GM12878 (cell line): Measurements from ENCODE around the gene TMEM131L. TPM values are rescaled to one million over a fixed set of nuclear protein-coding genes. Genes with fewer than 3 reads are reported as not detected.
A peak's percentile ranks its signal among the peaks of the same experiment; 100 is the strongest.

Source experiments
- ATAC-seq: fragments of 200-7000 bp; cut with Tn5 transposase; 3 replicates; pipeline ENCODE4 v1.9.1; 2020; ENCODE audit warnings: mild to moderate bottlenecking, moderate library complexity
- BruUV-seq: library from RNA; stranded (reverse); fragments of 400-500 nt; replicated peaks from 2 replicates; lab custom pipeline; 2021; lab: Mats Ljungman, UMichigan
- CTCF ChIA-PET: fragments of 300-600 bp; sonication (Branson Sonifier 250); formaldehyde crosslinking; extraction: SDS; loops from one replicate; lab custom pipeline; 2021; ENCODE audit warnings: inconsistent platforms; lab: Yijun Ruan, JAX
- POLR2A ChIA-PET: fragments of 350-600 bp; formaldehyde crosslinking; extraction: SDS; loops from one replicate; lab custom pipeline; 2021; ENCODE audit warnings: inconsistent platforms; lab: Charles Lee
- RAD21 ChIA-PET: fragments of 300-600 bp; sonication (Branson Sonifier 250); formaldehyde crosslinking; loops from one replicate; lab custom pipeline; 2023; ENCODE audit warnings: antibody characterized with exemption; ENCODE audit not compliant: unreplicated experiment; lab: Charles Lee
- SMC1A ChIA-PET: fragments of 300-600 bp; sonication (Branson Sonifier 250); formaldehyde crosslinking; loops from one replicate; lab custom pipeline; 2023; ENCODE audit not compliant: unreplicated experiment, uncharacterized antibody; lab: Charles Lee
- DNase-seq: peaks from one replicate; pipeline ENCODE4 v3.0.0-alpha.2; 2011; ENCODE audit warnings: low read depth, low spot score
- FAIRE-seq: peaks from 3 replicates; lab custom pipeline; 2011; peaks lifted over from hg19 to GRCh38; lab: Jason Lieb, UNC
- H2AFZ ChIP-seq: 2 replicates; pipeline ENCODE4 v1.6.0; 2011; ENCODE audit warnings: low read depth, low read length, control low read depth; ENCODE audit not compliant: control insufficient read depth
- H3K27ac ChIP-seq: 2 replicates; pipeline ENCODE4 v1.5.1; 2011; ENCODE audit warnings: control low read depth; ENCODE audit not compliant: control insufficient read depth, insufficient read depth
- H3K27me3 ChIP-seq, 2 experiments: replicated peaks in 1 of 2; 2 replicates each; pipeline versions ENCODE4 v1.6.0 to v1.6.1; 2011; ENCODE audit warnings: low read length in 1 of 2; ENCODE audit not compliant: control insufficient read depth in 2 of 2, insufficient read depth in 2 of 2
- H3K36me3 ChIP-seq, 2 experiments: 2 replicates each; pipeline ENCODE4 v1.5.1; 2011; ENCODE audit warnings: low read length in 1 of 2; ENCODE audit not compliant: control insufficient read depth in 2 of 2, insufficient read depth in 2 of 2
- H3K4me1 ChIP-seq: 2 replicates; pipeline ENCODE4 v1.6.1; 2011; ENCODE audit warnings: mild to moderate bottlenecking, low read length, moderate library complexity, mixed read lengths; ENCODE audit not compliant: control insufficient read depth, insufficient read depth
- H3K4me2 ChIP-seq: 2 replicates; pipeline ENCODE4 v1.6.0; 2011; ENCODE audit warnings: control low read depth; ENCODE audit not compliant: control insufficient read depth, insufficient read depth
- H3K4me3 ChIP-seq: fragments of 200-600 bp; sonication (generic); 2 replicates; pipeline ENCODE4 v1.5.1; 2016
- H3K79me2 ChIP-seq: 2 replicates; pipeline ENCODE4 v1.6.0; 2011; ENCODE audit warnings: low read length; ENCODE audit not compliant: control insufficient read depth, insufficient read depth
- H3K9ac ChIP-seq: 2 replicates; pipeline ENCODE4 v1.8.0; 2011; ENCODE audit warnings: low read length, control low read depth, mixed read lengths; ENCODE audit not compliant: control insufficient read depth, insufficient read depth
- H3K9me3 ChIP-seq: replicated peaks from 3 replicates; pipeline ENCODE4 v1.5.1; 2011; ENCODE audit warnings: mild to moderate bottlenecking, low read length; ENCODE audit not compliant: control insufficient read depth, insufficient read depth
- H4K20me1 ChIP-seq: 2 replicates; pipeline ENCODE4 v1.6.0; 2011; ENCODE audit not compliant: control insufficient read depth, insufficient read depth
- BRCA1 ChIP-seq: IDR thresholded peaks from 2 replicates; pipeline ENCODE4 v1.6.1; 2011; ENCODE audit warnings: low read depth, low read length, improper control_type of control experiment
- CEBPB ChIP-seq, 2 experiments: fragments of 150-350 bp in 1 of 2; IDR thresholded peaks; 2 replicates each; pipeline ENCODE4 v1.6.1; 2012 to 2014; ENCODE audit warnings: low read depth in 2 of 2, low read length in 2 of 2, borderline replicate concordance in 1 of 2, inconsistent platforms in 1 of 2
- CHD1 ChIP-seq: IDR thresholded peaks from 2 replicates; pipeline ENCODE4 v1.6.1; 2012; ENCODE audit warnings: low read depth, low read length, improper control_type of control experiment
- CHD2 ChIP-seq: IDR thresholded peaks from 2 replicates; pipeline ENCODE4 v1.6.1; 2011; ENCODE audit warnings: low read depth, low read length, improper control_type of control experiment, borderline replicate concordance
- CREM ChIP-seq: IDR thresholded peaks from 2 replicates; pipeline ENCODE4 v1.6.1; 2014; ENCODE audit warnings: antibody characterized with exemption, low read depth
- EGR1 ChIP-seq, 2 experiments: IDR thresholded peaks; 1 replicate in 1 of 2; 2 replicates in 1 of 2; pipeline ENCODE4 v1.6.1; 2011 to 2012; ENCODE audit warnings: low read depth in 2 of 2, low read length in 2 of 2, borderline replicate concordance in 1 of 2, mild to moderate bottlenecking in 1 of 2, moderate library complexity in 1 of 2
- IKZF1 ChIP-seq: fragments of 450-650 bp; conservative IDR thresholded peaks from 2 replicates; pipeline ENCODE4 v1.6.1; 2017; ENCODE audit warnings: antibody characterized with exemption, mild to moderate bottlenecking
- IRF4 ChIP-seq: IDR thresholded peaks from 2 replicates; pipeline ENCODE4 v1.6.1; 2011; ENCODE audit warnings: low read depth, low read length
- KAT2A ChIP-seq: conservative IDR thresholded peaks from 2 replicates; pipeline ENCODE4 v1.6.1; 2011; ENCODE audit warnings: low read depth, low read length; ENCODE audit not compliant: control insufficient read depth
- KLF5 ChIP-seq: fragments of 450-650 bp; IDR thresholded peaks from 2 replicates; pipeline ENCODE4 v1.6.1; 2014; ENCODE audit warnings: mild to moderate bottlenecking; ENCODE audit not compliant: partially characterized antibody
- LARP7 ChIP-seq: fragments of 450-650 bp; IDR thresholded peaks from 2 replicates; pipeline ENCODE4 v1.6.1; 2017; ENCODE audit warnings: mild to moderate bottlenecking
- MAX ChIP-seq: IDR thresholded peaks from 2 replicates; pipeline ENCODE4 v1.6.1; 2012; ENCODE audit warnings: low read depth, low read length, improper control_type of control experiment
- NFYA ChIP-seq: IDR thresholded peaks from 2 replicates; pipeline ENCODE4 v1.6.1; 2011; ENCODE audit warnings: low read depth, mild to moderate bottlenecking, low read length, improper control_type of control experiment, borderline replicate concordance
- NRF1 ChIP-seq: conservative IDR thresholded peaks from 2 replicates; pipeline ENCODE4 v1.6.1; 2011; ENCODE audit warnings: mild to moderate bottlenecking, low read depth, low read length, improper control_type of control experiment
- POLR2AphosphoS2 ChIP-seq: IDR thresholded peaks from 2 replicates; pipeline ENCODE4 v1.6.1; 2011; ENCODE audit warnings: low read depth, mild to moderate bottlenecking, low read length, improper control_type of control experiment, moderate library complexity
- SIX5 ChIP-seq: IDR thresholded peaks from 2 replicates; pipeline ENCODE4 v1.6.1; 2011; ENCODE audit warnings: mild to moderate bottlenecking, low read depth, low read length, moderate library complexity; ENCODE audit not compliant: severe bottlenecking
- SMARCA5 ChIP-seq: fragments of 450-650 bp; IDR thresholded peaks from 2 replicates; pipeline ENCODE4 v1.6.1; 2017; ENCODE audit warnings: mild to moderate bottlenecking
- SPI1 ChIP-seq: IDR thresholded peaks from 2 replicates; pipeline ENCODE4 v1.6.1; 2011; ENCODE audit warnings: low read depth, mild to moderate bottlenecking, low read length, moderate library complexity, borderline replicate concordance; ENCODE audit not compliant: insufficient read depth
- STAT1 ChIP-seq: fragments of 450-650 bp; conservative IDR thresholded peaks from 2 replicates; pipeline ENCODE4 v1.6.1; 2014; ENCODE audit warnings: antibody characterized with exemption, mild to moderate bottlenecking
- STAT3 ChIP-seq: IDR thresholded peaks from 2 replicates; pipeline ENCODE4 v1.6.1; 2011; ENCODE audit warnings: low read depth, low read length, improper control_type of control experiment
- TCF12 ChIP-seq: IDR thresholded peaks from 2 replicates; pipeline ENCODE4 v1.6.1; 2011; ENCODE audit warnings: low read depth, mild to moderate bottlenecking, low read length
- USF1 ChIP-seq: IDR thresholded peaks from 2 replicates; pipeline ENCODE4 v1.6.1; 2011; ENCODE audit warnings: borderline replicate concordance, low read depth, mild to moderate bottlenecking, moderate library complexity, mixed read lengths, low read length; ENCODE audit not compliant: insufficient read depth; ENCODE audit errors: extremely low read length
- WGBS: methylation state at CpG from one replicate; pipeline ENCODE4 v1.1.6; 2016; ENCODE audit warnings: low lambda C conversion rate; ENCODE audit not compliant: insufficient replicate concordance, insufficient coverage; ENCODE audit errors: missing lambda C conversion rate; 5-methylcytosine and 5-hydroxymethylcytosine counted together
- in situ Hi-C: fragments of 300-500 bp; cut with MboI; formaldehyde crosslinking; loops from 9 replicates; pipeline ENCODE4 v1.14.3; 2018; ENCODE audit warnings: mixed read lengths
- intact Hi-C: fragments of 100-400 bp; cut with micrococcal nuclease; formaldehyde crosslinking; loops from one replicate; pipeline ENCODE4 v1.14.2; 2022; ENCODE audit not compliant: unreplicated experiment
- polyA plus RNA-seq, 11 experiments: library from polyadenylated mRNA; depleted of rRNA in 4 of 11; unstranded in 6 of 11; stranded (reverse) in 5 of 11; fragments of >200 nt; fragmentation: Nextera tagmentation in 4 of 11; fragmentation: Illumina TruSeq in 1 of 11; extraction: Ambion mirVana in 4 of 11; extraction: Trizol in 1 of 11; gene quantifications; 1 replicate in 1 of 11; 2 replicates in 10 of 11; pipeline versions ENCODE4 v1.2.1 to v1.2.3, GENCODE V29; 2011 to 2016; ENCODE audit warnings: inconsistent platforms in 2 of 11, missing spikeins in 2 of 11, low read depth in 1 of 11
- total RNA-seq, 4 experiments: library from RNA; depleted of rRNA in 3 of 4; stranded (reverse); fragments of >200 nt in 3 of 4; fragmentation: Illumina TruSeq in 1 of 4; extraction: Trizol in 1 of 4; gene quantifications; 2 replicates each; pipeline versions ENCODE4 v1.2.1 to v1.2.3, GENCODE V29; 2013 to 2021

TMEM131L gene
- total and polyA plus RNA-seq, 10 of the 15 experiments (the other 5 are each of a cell fraction or from before 2014, with no cell fraction given) = 8.5 to 101 (median 74.4) TPM

- Histone ChIP-seq H2AFZ (no peak overlapping the region), H3K9ac (peak overlapping the region; percentile 63), H3K79me2 (peaks cover 98% of the 10 kb centered on the region), H3K4me2 (peak overlapping the region; percentile 95), H3K4me1 (peaks cover 95% of the 10 kb centered on the region), H3K36me3 (peaks cover 3 to 17% of the 10 kb centered on the region in 2 experiments; a peak in 3 of 4 replicates), H3K4me3 (peak overlapping the region; percentile 18), H4K20me1 (no peaks in the 10 kb centered on the region), H3K27me3 (no peaks in the 10 kb centered on the region), H3K27ac (peak overlapping the region; percentile 96), H3K9me3 (no peaks in the 10 kb centered on the region; the same call in 2 of the 3 replicates)
- 21% methylated on average over 5 of the region's 5 CpGs for WGBS
- CTCF ChIA-PET = interaction anchor here (0.9 to 2.3 kb wide), 11 partner anchors 8 to 120 kb away, joined by 3 to 11 read pairs (median 5); partner anchors contain the start of gene TMEM131L
- in situ Hi-C loops = no loop called here
- intact Hi-C loops = loop anchor here (2.0 kb wide), 1 partner anchor 48 kb away; no protein-coding TSS in a partner anchor
- RAD21 ChIA-PET = interaction anchor here (1.0 to 10.7 kb wide), 15 partner anchors 8 to 177 kb away, joined by 3 to 197 read pairs (median 8); partner anchors contain the start of gene TMEM131L
- POLR2A ChIA-PET = interaction anchor here (1.2 to 18.7 kb wide), 10 partner anchors 9 to 91 kb away, joined by 3 to 322 read pairs (median 8); partner anchors contain the start of gene TMEM131L
- DNase-seq = no peak
- SMC1A ChIA-PET = interaction anchor here (0.8 to 12.9 kb wide), 21 partner anchors 9 to 178 kb away, joined by 3 to 177 read pairs (median 8); partner anchors contain the start of gene TMEM131L
- no peak for FAIRE-seq
- BruUV-seq = TSS peak; percentile 76
- no peak for ATAC-seq
- TF ChIP-seq CEBPB (IDR thresholded peaks at IDR 0.05; ENCODE audit: borderline replicate concordance in 1 of 2, low read depth in 2 of 2, low read length in 2 of 2) = no peak
- TF ChIP-seq KAT2A = no peak
- no peak for TF ChIP-seq STAT3
- no peak for TF ChIP-seq STAT1
- no peak for TF ChIP-seq CREM
- no peak for TF ChIP-seq SIX5
- no peak for TF ChIP-seq TCF12
- no peak for TF ChIP-seq EGR1 (IDR thresholded peaks at IDR 0.05; ENCODE audit: borderline replicate concordance in 1 of 2, low read depth in 2 of 2, low read length in 2 of 2)
- TF ChIP-seq IKZF1 = no peak
- TF ChIP-seq SMARCA5 = 0 out of 2 replicates have a peak, but pooled peaks have one; percentile 11
- TF ChIP-seq IRF4 = no peak
- TF ChIP-seq MAX = no peak
- no peak for TF ChIP-seq CHD1
- TF ChIP-seq LARP7 = no peak
- no peak for TF ChIP-seq NFYA
- TF ChIP-seq CHD2 = no peak
- TF ChIP-seq POLR2AphosphoS2 = peak; percentile 21; the same call in 1 of the 2 replicates
- peak; percentile 19; the same call in 1 of the 2 replicates for TF ChIP-seq SPI1
- no peak for TF ChIP-seq NRF1
- no peak for TF ChIP-seq KLF5
- no peak for TF ChIP-seq USF1
- TF ChIP-seq BRCA1 = no peak
Measured at GRCh38 chr4:153523164-153523796, 57.1 kb downstream of the TMEM131L start.
